Ovary (tissue), 10 donors: ENCODE measurements around the gene OSBPL5. TPM values are rescaled to one million over a fixed set of nuclear protein-coding genes. Genes with fewer than 3 reads are reported as not detected.

Source experiments
- DNase-seq, 5 donors: peaks; one replicate each; pipeline ENCODE4 v3.0.0-alpha.2; 2019 to 2020
- H3K27ac ChIP-seq, 2 donors: fragments of 200-600 bp; one replicate each; pipeline versions ENCODE4 v1.5.1 to v1.8.0; 2019 to 2022
- H3K27me3 ChIP-seq: fragments of 200-600 bp; one replicate; pipeline ENCODE4 v1.8.0; 2022
- H3K36me3 ChIP-seq: fragments of 200-600 bp; sonication (generic); one replicate; pipeline ENCODE4 v1.5.1; 2019
- H3K4me1 ChIP-seq: one replicate; pipeline ENCODE4 v1.8.1; 2013; ENCODE audit warnings: mild to moderate bottlenecking, moderate library complexity; ENCODE audit not compliant: insufficient read depth
- H3K4me3 ChIP-seq: fragments of 200-600 bp; sonication (generic); one replicate; pipeline ENCODE4 v1.5.1; 2017
- H3K9me3 ChIP-seq, 2 donors: fragments of 200-600 bp in 1 of 2; sonication (generic) in 1 of 2; one replicate each; pipeline versions ENCODE4 v1.5.1 to v1.8.1; 2013 to 2019; ENCODE audit warnings: mild to moderate bottlenecking in 1 of 2, moderate library complexity in 1 of 2
- CTCF ChIP-seq, 3 donors: fragments of 450-650 bp in 2 of 3; fragments of 200-600 bp in 1 of 3; IDR thresholded peaks; one replicate each; pipeline versions ENCODE4 v1.5.1 to v1.8.0; 2016 to 2022; ENCODE audit warnings: antibody characterized with exemption in 3 of 3, mild to moderate bottlenecking in 1 of 3
- EP300 ChIP-seq: sonication (generic); formaldehyde crosslinking; IDR thresholded peaks from one replicate; pipeline ENCODE4 v1.6.1; 2017; ENCODE audit warnings: antibody characterized with exemption
- POLR2A ChIP-seq: fragments of 450-650 bp; IDR thresholded peaks from one replicate; pipeline ENCODE4 v1.6.1; 2017; ENCODE audit warnings: antibody characterized with exemption, mild to moderate bottlenecking, moderate library complexity
- WGBS, 3 donors: extraction: QIAGEN DNeasy Blood & Tissue Kit in 1 of 3; methylation state at CpG; one replicate each; pipeline versions ENCODE4 v1.1.5 to v1.1.7; 2013 to 2017; 5-methylcytosine and 5-hydroxymethylcytosine counted together
- intact Hi-C, 4 donors: fragments of 100-400 bp; cut with DNase I; formaldehyde crosslinking; loops; one replicate each; pipeline versions ENCODE4 v1.11.0 to v1.15.1; 2022 to 2023
- long read RNA-seq, 3 donors: library from polyadenylated mRNA in 2 of 3; unstranded in 2 of 3; transcript quantifications; one replicate each; pipeline ENCODE4 v2.0.0 and lab custom pipeline, GENCODE V29; 2021 to 2026
- polyA plus RNA-seq, 2 donors: library from polyadenylated mRNA; stranded (reverse); fragments of 200-250 nt in 1 of 2; fragments of 350-450 nt in 1 of 2; fragmentation: Illumina TruSeq in 1 of 2; extraction: RNeasy Lipid Tissue Mini Kit (QIAGEN cat#74804) in 1 of 2; gene quantifications; one replicate each; pipeline ENCODE4 v1.2.3, GENCODE V29; 2013 to 2014
- total RNA-seq, 7 donors: library from RNA; depleted of rRNA in 2 of 7; stranded (reverse); fragments of >200 nt in 2 of 7; fragmentation: NEBNext Ultra II Directional in 3 of 7; extraction: Animal tissue kit (Norgen Biotek cat#: 25700) in 3 of 7; gene quantifications; one replicate each; pipeline versions ENCODE4 v1.1.0 to v1.2.4, GENCODE V29; 2016 to 2023
- donor health status: DM: no; HTN: no; CAD: no; lungs with moderate emphysema.
- donor health status: DM: no; HTN: no; CAD: no.
- donor health status: Bipolar disorder and iron deficiency.
- donor health status: DM: yes; HTN: yes; CAD: no.
- donor health status: DM: no; HTN: no; CAD: no.
- donor health status: DM: yes; HTN: yes; CAD: no.

OSBPL5 gene
- 10 to 100 TPM; 12.5 to 41.0 (median 34.1) TPM for total RNA-seq
- polyA plus RNA-seq = 10 to 100 TPM in 1 of 2 donors, 1 to 10 TPM in 1; 3.0 to 23.3 TPM
- long read RNA-seq, donor 1, transcript OSBPL5-201 (22 exons, 3,889 nt) = major isoform, 13 of 148 reads
- long read RNA-seq, donor 1, partial matches to known transcripts = 107 of 148 reads
- long read RNA-seq, donor 1, other reads (novel, unspliced or antisense) = 26 of 148 reads
- long read RNA-seq, donor 2, partial matches to known transcripts = 0 of 2 reads
- long read RNA-seq, donor 2, other reads (novel, unspliced or antisense) = 0 of 2 reads
- long read RNA-seq, donor 3, transcript OSBPL5-201 (22 exons, 3,889 nt) = major isoform, 44 of 111 reads
- long read RNA-seq, donor 3, partial matches to known transcripts = 44 of 111 reads
- long read RNA-seq, donor 3, other reads (novel, unspliced or antisense) = 20 of 111 reads

- WGBS, 3 donors = 1 to 3% (median 1%) methylated on average over 13 to 62 of the region's 63 CpGs
Measured at GRCh38 chr11:3165152-3165705, at the start of gene OSBPL5. Gene OSBPL5, minus strand, starts transcription at chr11:3165310. Its CDS starts 36,162 bp downstream, at chr11:3129148.

GRCh38 chr11:3214420-3214699 is 49.2 kb upstream of the OSBPL5 start:
- 69 to 81% (median 75%) methylated on average over 4 of the region's 4 CpGs for WGBS, 3 donors
- peaks cover 0 to 3% of the 10 kb centered on the region in 2 donors for H3K9me3 ChIP-seq
- no peaks in the 10 kb centered on the region for H3K27me3 ChIP-seq
- TF ChIP-seq EP300 (no peak), CTCF (IDR thresholded peaks at IDR 0.05) (no peak), POLR2A (no peak)
- intact Hi-C loops = loop anchor here in 1 of 4 donors (10.0 kb wide), 1 partner anchor 110 kb away; no protein-coding TSS in a partner anchor
- peak in 1 of 5 donors; percentile 5 for DNase-seq
- H3K4me3 ChIP-seq = no peak overlapping the region
- no peaks in the 10 kb centered on the region for H3K4me1 ChIP-seq
- no peak overlapping the region for H3K27ac ChIP-seq
- H3K36me3 ChIP-seq = no peaks in the 10 kb centered on the region

More at GRCh38 chr11:3165152-3165705, at the start of gene OSBPL5:
- intact Hi-C loops = no loop called here
- H3K4me3 ChIP-seq = peak within 1 kb of the TSS; percentile 38
- H3K9me3 ChIP-seq = no peaks in the 10 kb centered on the region
- H3K27ac ChIP-seq = peak within 1 kb of the TSS; percentile 47 to 69
- H3K36me3 ChIP-seq = no peaks in the 10 kb centered on the region
- peak; percentile 76 to 85 (median 80) for DNase-seq
- H3K27me3 ChIP-seq = no peaks in the 10 kb centered on the region
- TF ChIP-seq CTCF (IDR thresholded peaks at IDR 0.05) (no peak), EP300 (no peak), POLR2A (peak; percentile 41)
- H3K4me1 ChIP-seq = peaks cover 24% of the 10 kb centered on the region

GRCh38 chr11:3213659-3214419 is 48.7 kb upstream of the OSBPL5 start:
- Histone ChIP-seq H3K4me1 (no peaks in the 10 kb centered on the region), H3K27me3 (no peaks in the 10 kb centered on the region), H3K9me3 (peaks cover 0 to 3% of the 10 kb centered on the region in 2 donors), H3K36me3 (no peaks in the 10 kb centered on the region), H3K27ac (no peak overlapping the region), H3K4me3 (no peak overlapping the region)
- 52 to 58% (median 54%) methylated on average over 24 of the region's 24 CpGs for WGBS, 3 donors
- intact Hi-C loops = loop anchor here in 1 of 4 donors (10.0 kb wide), 1 partner anchor 109 kb away; no protein-coding TSS in a partner anchor
- DNase-seq = peak in 2 of 5 donors; percentile 5 to 17
- TF ChIP-seq CTCF (IDR thresholded peaks at IDR 0.05) (no peak), EP300 (no peak)

GRCh38 chr11:3208272-3208671 is 43.2 kb upstream of the OSBPL5 start:
- no peak overlapping the region for H3K4me3 ChIP-seq
- peaks cover 0 to 3% of the 10 kb centered on the region in 2 donors for H3K9me3 ChIP-seq
- intact Hi-C loops = no loop called here
- H3K27ac ChIP-seq = no peak overlapping the region
- DNase-seq = no peak
- WGBS, 3 donors = 86 to 91% (median 86%) methylated on average over 6 of the region's 6 CpGs
- no peaks in the 10 kb centered on the region for H3K4me1 ChIP-seq
- no peaks in the 10 kb centered on the region for H3K27me3 ChIP-seq
- H3K36me3 ChIP-seq = no peaks in the 10 kb centered on the region
- TF ChIP-seq CTCF (IDR thresholded peaks at IDR 0.05) (no peak), POLR2A (no peak), EP300 (no peak)
